ENCODE measurements around the gene PPBP.

GRCh38 chr4:73974352-73974751 lies 13.6 kb downstream of the PPBP start:
- no peak for TF ChIP-seq CTCF (IDR thresholded peaks at IDR 0.05)
- no peak for TF ChIP-seq POLR2AphosphoS5 (IDR thresholded peaks at IDR 0.05)
